ENCODE data around the gene PIGQ.

The PIGQ gene

DNA sequence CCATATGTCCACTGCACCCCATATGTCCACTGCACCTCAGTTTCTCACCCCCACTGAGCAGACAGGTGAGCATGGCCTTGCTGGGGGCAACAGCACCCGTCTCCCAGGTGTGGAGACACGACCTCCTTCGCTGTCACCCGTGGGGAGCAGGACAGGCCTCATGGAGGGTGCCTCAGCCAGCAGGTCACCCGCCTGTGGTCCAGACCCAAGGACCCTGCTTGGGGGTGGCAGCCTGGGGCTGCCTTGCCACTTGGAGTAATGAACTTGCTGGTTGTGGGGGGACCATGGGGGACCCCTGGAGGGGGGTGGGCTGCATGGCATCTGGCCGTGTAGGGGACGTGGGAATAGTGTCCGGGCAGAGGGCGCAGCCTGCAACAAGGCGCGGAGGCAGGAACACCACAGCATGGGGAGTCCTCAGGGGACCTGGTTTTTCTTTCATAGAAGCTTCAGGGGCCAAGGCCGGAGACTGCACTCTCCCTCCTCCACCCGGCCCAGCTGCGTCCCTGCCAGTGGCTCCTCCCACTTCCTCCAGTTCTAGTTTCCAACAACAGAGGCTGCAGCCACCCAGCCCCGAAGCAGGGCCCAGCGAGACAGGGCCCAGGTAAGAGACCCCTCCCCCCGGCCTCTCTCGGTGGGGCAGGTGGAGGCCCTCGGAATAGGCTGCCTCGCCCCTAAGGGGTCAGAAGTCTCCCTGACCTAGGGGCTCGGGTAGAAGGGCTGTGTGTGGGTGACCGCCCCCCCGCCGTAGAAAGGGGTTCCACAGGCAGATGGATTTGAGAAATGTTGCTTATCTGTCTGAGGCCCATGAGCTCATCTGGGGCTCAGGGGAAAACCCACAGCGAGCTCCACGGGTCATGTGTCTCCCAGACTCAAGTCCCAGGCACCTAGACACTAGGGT, 3.0 kb upstream of the PIGQ start, which contains the start of gene NHLRC4:
NHLRC4 (plus strand) TSS at position 531 of the 898 bp plus-strand sequence. CDS start 1,043 bp downstream, outside the sequence.
- peak; percentile 54 for DNase-seq (ENCODE audit: low read depth)
- H3K4me3 ChIP-seq (ENCODE audit: low read length) = no peak within 1 kb of the TSS
- TF ChIP-seq, protein P1, sequence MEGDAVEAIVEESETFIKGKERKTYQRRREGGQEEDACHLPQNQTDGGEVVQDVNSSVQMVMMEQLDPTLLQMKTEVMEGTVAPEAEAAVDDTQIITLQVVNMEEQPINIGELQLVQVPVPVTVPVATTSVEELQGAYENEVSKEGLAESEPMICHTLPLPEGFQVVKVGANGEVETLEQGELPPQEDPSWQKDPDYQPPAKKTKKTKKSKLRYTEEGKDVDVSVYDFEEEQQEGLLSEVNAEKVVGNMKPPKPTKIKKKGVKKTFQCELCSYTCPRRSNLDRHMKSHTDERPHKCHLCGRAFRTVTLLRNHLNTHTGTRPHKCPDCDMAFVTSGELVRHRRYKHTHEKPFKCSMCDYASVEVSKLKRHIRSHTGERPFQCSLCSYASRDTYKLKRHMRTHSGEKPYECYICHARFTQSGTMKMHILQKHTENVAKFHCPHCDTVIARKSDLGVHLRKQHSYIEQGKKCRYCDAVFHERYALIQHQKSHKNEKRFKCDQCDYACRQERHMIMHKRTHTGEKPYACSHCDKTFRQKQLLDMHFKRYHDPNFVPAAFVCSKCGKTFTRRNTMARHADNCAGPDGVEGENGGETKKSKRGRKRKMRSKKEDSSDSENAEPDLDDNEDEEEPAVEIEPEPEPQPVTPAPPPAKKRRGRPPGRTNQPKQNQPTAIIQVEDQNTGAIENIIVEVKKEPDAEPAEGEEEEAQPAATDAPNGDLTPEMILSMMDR (IDR thresholded peaks at IDR 0.05; ENCODE audit: insufficient read depth, low read depth, low read length, missing control alignments) = no peak

DNA sequence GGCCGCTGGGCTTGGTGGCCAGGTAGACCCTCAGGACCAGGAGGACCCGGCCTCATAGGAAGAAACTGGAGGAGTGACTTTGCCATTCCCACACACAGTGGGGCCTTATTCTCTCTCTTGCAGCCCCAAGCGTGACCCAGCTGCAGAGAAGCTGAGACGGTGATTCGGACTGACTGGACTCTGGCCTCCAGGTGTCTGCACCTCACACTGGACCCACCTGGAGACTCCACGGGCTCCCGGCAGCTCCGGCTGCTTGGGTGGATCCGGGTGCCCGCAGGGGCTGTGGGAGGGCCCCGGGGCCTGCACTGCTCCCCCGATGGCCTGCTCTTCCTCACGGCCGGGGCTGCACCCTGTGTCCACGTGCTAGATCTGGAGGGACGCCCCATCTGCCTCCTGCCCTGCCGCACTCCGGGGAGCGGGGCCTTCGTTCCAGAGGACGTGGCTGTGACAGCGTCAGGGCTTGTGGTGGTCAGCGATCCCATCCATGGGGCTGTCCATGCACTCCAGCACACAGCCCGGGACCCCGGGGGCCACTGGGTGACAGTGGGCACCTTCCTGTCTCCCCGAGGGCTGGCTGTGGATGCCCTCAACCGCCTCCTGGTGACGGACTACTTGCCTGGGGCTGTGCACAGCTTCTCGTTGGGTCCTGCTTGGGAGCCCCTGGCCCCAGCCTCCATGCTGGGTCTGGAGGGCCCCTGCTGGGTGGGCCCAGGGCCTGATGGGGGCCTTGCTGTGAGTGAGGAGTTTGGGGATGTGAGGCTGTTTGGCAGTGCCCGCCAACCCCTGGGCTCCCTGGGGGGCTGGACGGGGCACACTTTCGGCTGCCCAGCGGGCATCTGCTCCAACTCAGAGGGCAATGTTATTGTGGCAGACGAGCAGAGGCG, 2.2 kb upstream of the PIGQ start:
- H3K4me3 ChIP-seq (ENCODE audit: low read length) = no peak overlapping the region
- TF ChIP-seq, protein P1 (IDR thresholded peaks at IDR 0.05; ENCODE audit: insufficient read depth, low read depth, low read length, missing control alignments) = no peak
- DNase-seq (ENCODE audit: low read depth) = no peak

DNA sequence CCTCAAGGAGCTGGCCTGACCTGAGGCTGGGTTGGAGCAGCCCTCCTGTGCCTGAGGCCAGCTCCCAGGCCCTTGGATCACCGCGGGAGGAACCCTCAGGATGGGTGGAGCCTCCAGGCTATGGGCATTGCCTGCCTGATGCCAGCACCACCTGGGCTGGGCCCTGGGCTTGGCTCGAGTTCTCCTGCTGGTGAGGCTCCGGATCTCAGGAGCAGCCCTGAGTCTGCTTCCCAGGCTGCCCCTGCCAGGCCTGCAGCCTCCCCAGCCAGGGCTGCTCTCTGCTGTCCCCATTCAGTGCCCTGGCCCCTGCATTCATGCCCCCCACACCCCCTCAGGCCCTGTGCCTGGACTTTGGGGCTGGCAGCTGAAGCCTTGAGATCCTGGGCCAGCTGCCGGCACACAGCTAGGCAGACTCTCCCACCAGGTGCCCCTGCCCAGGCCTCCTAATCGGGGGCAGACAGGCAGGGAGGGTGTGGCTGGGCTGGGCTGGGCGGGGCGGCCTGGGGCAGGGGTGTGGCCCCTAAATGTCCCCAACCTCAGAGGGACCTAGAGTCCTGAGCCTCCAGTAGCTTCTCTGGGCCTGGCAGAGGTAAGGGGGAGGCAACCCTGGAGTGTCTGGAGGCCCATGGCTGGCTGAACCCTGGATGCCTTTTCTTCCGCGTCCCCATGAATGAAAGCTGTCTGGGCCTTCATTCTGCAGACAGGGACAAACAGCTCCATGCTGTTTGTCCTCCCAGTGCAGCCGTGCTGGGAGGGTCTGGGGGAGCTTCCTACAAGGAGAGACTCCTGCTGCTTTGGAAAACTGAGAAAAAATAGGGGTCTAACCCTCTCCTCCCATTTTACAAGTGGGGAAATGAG, 1.1 kb upstream of the PIGQ start:
- TF ChIP-seq, protein P1 (IDR thresholded peaks at IDR 0.05; ENCODE audit: insufficient read depth, low read depth, low read length, missing control alignments) = no peak
- no peak for DNase-seq (ENCODE audit: low read depth)
- H3K4me3 ChIP-seq (ENCODE audit: low read length) = peak overlapping the region; percentile 50

DNA sequence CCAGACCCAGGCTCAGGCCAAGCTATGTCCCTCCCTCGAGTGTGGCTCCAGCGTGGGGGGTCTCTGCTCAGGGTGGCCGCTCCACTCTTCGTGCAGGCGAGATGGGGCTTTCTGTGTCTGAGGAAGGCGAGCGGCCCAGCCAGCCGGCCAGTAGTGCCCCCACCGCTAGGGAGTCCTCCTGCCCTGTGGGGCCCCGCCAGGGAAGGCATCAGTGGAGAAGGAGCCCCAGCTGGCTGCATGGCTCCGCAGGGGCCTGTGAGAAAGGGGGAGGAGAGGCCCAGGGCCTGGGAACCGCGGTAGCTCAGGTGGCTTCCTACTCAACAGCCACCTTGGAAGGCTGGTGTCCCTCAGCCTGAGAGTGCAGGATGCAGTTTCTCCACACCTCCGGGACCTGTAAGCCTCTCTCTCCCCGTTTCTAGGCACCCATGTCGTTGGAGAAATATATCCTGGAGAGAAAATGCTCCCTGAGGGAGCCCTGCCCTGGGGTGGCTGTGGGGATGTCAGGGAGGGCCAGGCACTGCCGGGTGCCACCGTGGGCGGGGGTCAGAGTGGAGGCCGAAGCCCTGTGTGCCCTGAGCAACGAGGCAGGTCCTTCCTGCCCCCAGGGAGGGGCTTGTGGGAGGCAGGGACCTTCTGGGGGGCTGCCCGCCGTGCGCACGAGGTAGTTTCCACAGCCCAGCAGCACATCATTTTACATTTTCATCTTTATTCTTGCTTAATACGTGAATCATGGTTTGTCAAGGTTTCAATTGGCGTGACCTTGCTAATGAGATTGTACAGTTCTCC, 3.3 kb downstream of the PIGQ start:
- DNase-seq (ENCODE audit: low read depth) = no peak
- H3K4me3 ChIP-seq (ENCODE audit: low read length) = no peak overlapping the region
- TF ChIP-seq, protein P1 (IDR thresholded peaks at IDR 0.05; ENCODE audit: insufficient read depth, low read depth, low read length, missing control alignments) = no peak

DNA sequence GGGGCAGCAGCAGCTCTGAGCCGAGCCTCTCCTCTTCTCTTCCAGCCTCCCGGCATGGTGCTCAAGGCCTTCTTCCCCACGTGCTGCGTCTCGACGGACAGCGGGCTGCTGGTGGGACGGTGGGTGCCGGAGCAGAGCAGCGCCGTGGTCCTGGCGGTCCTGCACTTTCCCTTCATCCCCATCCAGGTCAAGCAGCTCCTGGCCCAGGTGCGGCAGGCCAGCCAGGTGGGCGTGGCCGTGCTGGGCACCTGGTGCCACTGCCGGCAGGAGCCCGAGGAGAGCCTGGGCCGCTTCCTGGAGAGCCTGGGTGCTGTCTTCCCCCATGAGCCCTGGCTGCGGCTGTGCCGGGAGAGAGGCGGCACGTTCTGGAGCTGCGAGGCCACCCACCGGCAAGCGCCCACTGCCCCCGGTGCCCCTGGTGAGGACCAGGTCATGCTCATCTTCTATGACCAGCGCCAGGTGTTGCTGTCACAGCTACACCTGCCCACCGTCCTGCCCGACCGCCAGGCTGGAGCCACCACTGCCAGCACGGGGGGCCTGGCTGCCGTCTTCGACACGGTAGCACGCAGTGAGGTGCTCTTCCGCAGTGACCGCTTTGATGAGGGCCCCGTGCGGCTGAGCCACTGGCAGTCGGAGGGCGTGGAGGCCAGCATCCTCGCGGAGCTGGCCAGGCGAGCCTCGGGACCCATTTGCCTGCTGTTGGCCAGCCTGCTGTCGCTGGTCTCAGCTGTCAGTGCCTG, 4.4 kb downstream of the PIGQ start:
- DNase-seq (ENCODE audit: low read depth) = no peak
- H3K4me3 ChIP-seq (ENCODE audit: low read length) = no peak overlapping the region
- TF ChIP-seq, protein P1 (IDR thresholded peaks at IDR 0.05; ENCODE audit: insufficient read depth, low read depth, low read length, missing control alignments) = no peak

All from epithelial cell of esophagus (primary cell).